Measurements from ENCODE around the gene METAP1D.
"Not testable (repeated sequence)": the region's sequence is repeated elsewhere in the genome, so short reads cannot be mapped to it uniquely, and the experiment has no call there.

Gene METAP1D

DNA sequence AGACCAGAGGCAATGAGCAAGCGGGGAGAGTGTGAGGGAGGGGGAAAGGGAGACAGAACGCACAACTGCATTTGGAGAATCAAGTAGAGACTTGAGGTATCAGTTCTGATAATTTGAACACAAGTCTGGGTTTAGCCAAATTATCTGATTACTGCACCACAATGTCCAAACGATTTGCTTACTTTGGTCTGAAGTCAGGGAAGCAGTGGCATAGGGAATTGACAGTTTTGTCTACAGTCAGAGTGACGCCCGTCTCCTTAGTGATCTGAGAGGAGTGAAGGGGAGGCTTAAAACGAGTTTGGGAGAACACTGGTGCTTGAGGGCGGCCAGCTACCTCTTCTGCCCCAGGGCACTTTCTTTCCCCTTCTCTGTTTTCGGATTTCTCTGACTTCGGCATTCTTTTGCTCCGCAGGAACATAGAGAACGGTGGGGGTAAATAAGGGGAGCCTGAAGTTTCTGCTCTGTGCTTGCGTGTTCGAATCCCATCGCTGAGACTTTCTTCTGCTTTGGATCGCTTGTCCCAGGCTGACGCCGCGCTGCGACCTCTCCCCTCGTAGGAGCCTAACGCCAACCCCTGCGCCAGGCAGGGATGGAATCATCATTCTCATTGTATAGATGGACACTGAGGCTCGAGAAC lies 105.8 kb downstream of the METAP1D start:
- no peak for DNase-seq

DNA sequence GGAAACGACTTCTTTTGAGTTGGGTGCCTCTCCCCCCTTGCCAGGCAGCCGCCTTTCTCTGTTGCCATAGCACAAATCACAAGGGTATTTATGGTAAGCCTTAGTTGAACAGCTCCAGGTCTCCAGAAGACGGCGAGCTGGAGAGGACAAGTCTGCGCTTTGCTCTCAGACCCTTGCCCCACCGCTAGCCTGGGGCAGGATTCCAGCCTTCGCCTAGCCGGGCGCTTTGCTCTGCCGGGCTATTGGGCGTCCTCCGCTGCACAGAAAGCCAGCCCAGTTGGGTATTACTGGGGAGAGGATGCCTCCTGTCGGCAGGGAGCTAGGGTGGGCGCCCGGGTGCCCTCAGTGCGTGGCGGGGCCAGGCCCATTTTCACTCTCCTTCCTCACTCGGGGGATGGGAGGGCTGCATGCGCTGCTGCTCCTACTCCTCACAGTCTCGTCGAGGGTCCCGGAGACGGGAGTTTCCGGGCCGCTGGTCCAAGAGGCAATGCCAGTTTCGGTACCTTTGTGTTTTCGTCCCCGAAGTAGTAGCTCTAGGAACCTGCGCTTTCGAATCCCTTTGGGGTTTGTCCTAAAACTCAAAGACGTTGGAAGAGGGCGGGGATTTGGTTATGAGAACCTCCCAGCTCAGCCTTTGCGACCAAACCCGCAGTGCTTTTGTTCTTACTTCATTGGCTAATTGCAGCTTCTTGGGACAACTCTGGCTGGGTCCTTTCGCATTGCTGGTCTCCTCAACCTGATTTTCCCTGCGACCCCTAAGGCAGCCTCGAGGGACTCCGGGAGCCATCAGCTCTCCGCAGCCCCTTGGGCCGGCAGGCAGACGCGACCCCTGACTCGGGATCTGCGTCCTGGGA lies 106.6 kb downstream of the METAP1D start:
- peak; percentile 9 for DNase-seq

DNA sequence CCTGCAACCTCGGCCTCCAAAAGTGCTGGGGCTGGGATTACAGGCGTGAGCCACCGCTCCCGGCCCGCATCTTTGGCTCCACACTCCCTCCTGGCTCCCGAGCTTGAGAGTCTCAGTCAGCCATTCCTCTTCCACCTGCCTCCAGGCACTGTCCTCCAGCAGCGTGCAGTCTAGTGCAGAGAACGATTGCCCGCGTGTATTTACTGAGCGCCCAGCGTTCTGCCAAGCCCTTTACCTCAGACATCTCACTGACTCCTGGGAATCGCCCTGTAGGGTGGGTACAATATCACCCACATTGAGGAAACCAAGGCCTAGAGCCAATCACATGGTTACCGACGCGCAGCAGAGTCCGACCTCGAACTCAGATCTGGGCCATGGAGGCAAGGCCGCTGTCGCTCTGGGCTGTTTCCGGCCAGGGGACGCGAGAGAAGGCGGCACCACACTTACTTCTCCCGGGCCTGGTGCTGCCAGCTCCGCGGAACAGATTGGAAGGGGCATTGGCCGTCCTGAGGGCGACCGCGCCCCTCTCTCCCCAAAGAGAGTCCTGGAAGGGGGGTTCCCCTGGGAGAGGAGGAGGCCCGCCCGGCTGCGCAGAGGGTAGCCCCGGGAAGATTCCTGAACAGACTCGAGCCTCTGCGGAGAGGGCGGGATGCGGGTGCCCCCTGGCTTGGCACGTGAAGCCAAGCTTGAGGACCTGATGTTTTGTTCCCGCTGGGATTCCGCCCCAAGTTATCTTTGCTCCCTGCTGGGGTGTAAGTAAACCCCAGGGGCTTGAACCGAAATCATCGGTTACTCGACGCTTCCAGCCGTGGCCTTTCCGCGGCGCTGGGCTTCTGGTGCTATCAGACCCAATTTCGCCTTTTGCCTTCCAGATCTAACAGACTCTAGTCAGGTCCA lies 108.2 kb downstream of the METAP1D start:
- no peak for DNase-seq

DNA sequence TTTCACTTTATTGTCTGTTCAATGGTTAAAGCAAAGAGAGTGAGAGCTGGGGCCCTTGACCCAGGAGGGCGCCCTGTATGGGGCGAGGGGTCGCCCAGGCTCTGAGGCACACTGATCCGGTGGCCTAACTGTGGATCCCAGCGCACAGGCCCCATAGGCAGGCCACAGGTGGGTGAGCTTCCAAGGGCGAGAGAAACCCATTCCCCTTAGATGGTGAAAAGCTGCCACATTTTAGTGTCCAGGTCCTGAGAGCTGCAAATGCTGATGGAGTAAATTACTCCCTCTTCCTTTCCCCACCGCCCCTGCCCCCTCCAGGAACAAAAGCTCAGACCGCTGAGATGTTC lies 108.8 kb downstream of the METAP1D start:
- DNase-seq: no peak

DNA sequence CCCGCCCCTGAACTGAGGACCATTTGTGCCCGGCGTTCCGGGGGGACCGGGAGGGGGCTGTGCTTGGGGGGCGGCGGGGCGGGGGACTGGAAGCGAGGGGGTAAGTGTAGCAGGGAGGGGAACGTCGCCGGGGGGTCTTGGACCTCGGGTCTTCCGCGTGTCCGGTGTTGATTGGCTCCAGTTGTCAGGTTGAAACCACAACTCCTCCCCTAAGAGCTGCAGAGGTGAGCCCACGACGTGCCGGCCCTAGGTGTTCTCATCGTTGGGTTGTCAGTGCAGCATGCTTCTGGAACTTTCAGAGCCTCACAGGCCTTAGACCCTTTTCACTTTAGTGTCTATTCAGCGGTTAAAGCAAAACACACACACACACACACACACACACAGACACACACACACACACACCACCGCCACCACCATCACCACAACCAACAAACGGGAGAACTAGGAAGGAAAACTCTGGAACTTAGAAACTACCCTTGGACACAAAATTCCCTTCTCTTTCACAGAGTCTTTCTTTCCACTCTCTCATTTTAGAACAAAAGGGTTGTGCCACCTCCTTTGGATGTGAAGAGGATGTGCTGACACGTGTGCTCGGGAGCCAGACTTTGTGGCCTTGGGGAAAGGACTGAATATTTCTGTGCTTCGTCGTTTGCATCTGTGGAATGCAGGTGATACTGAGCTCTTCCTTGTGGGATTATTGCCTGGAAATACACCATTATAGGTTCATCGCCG lies 109.7 kb downstream of the METAP1D start:
- no peak for DNase-seq

DNA sequence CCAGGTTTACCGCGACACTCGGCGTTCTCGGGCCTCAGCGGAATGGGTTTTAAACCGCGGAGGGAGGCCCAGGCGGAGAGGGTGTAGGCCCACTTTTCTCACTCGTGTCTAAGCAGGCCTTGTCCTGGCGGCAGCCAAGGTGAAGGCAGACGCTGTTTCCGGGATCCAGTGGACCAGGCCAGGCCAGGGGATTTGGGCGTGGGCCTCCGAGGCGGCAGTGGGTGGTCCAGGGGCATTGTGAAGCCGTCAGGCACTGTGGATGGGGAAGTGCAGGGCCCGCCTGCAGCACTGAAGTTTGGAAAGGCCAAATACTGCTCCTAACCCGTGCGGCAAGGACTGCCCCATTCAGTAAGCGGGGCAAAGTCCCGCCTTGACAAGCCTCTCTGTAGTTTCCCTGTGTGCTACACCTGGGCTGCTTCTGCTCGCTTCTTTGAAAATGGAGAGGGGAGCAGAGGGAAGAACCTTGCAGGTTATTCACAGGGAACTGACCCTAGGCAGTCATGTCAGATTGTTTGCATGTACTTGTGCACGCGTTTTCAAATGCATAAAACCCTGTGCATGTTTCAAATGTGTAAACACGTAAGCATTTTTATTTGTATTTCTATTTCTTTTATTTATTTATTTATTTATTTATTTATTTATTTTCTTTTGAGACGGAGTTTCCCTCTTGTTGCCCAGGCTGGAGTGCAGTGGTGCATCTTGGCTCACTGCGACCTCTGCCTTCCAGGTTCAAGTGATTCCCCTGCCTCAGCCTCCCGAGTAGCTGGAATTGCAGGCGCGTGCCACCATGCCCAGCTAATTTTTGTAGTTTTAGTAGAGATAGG lies 110.4 kb downstream of the METAP1D start:
- no peak for DNase-seq

DNA sequence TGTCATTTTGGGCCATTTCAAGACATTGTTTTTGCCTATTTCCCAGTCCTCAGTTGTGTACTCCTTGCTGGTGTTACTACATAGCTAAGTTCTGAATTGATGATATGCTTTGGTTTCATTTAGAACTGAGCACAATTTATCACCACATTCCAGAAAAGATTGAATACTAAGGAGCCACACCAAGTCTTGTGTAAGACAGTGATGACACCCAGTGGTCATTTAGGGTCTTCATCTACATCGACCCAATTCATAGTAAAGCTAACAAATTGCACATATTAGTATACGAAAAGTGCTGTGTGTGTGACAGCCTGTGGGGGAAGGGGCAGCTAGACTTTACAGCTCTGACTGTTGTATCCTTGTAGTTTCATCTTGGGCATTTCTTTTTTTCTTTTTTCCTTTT lies 113.9 kb downstream of the METAP1D start:
- DNase-seq: peak; percentile 52

DNA sequence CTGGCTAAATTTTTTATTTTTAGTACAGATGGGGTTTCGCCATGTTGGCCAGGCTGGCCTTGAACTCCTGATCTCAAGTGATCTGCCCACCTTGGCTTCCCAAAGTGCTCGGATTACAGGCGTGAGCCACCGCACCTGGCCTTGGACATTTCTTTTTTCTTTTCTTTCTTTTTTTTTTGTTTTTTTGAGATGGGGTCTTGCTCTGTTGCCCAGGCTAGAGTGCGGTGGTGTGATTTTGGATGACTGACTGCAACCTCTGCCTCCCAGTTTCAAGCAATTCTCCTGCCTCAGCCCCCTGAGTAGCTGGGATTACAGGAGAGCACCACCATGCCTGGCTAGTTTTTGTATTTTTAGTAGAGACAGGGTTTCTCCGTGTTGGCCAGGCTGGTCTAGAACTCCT lies 114.4 kb downstream of the METAP1D start:
- DNase-seq: not testable (repeated sequence)

DNA sequence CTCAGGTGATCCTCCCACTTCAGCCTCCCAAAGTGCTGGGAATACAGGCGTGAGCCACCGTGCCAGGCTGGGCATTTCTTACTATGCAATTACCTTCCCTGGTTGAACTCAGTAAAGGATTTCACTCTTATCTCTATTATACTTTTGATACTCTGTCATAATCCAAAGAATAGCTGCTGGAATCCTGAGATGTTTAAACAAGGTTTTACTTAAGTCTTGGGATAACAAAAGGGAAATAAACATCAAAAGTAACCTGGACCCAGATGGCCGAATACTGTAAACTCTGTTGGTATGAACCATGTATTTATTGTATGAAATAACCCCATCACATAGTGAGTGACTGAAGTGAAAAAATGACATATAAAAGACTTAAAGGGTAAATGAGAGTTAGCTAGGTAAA lies 114.8 kb downstream of the METAP1D start:
- DNase-seq: no peak

DNA sequence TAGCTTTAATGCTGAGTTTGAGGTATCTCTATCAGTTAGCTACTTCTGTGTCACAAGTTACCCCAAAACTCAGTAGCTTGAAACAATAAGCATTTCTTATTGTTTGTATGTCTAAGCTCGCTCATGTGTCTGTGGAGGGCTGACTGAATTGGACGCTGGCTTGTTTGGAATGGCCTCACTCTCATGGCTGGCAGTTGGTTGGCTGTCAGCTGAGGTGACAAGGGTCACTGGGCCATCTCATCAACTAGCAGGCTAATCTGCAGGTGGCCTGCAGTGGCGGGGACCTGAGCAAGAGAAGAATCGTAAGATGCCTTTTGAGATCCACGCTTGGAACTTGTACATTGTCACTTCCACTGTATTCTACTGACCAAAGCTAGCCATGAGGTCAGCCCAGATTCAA lies 116.4 kb downstream of the METAP1D start:
- DNase-seq: no peak

DNA sequence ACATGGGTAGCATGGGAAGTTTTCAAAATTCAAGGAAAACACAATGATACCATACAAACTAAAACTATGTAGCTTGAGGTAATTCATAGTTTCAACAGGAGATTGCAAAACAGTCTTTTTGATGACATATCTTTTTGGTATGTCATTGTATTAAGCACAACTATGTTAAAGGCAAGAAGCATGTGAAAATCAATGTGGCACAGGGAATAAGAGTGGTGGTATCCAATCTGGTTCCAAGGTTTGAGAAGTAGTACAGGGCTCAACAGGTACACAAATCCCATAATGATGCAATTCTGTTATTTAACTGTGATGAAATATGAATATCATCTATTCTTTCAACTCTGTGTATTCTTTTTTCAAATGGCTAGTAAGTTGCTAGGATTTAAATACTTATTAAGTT lies 119.3 kb downstream of the METAP1D start:
- DNase-seq: no peak

DNA sequence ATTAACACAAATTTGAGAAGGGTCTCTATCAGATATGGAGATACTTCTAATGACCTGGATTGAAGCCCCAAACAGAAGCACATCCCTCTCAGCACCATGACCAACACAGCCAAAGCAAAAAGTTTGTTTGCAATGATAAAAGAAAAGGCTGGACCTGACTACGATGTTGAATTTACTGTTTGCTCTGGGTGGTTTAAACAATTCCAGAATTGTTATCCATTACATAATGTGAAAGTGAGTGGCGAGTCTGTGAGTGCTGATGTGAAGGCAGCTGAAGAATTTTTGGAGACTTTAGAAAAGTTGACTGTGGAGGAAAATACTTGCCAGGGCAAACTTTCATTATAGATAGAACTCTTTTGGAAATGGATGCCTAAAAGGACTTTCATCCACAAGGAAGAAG lies 120.4 kb downstream of the METAP1D start:
- DNase-seq: no peak

DNA sequence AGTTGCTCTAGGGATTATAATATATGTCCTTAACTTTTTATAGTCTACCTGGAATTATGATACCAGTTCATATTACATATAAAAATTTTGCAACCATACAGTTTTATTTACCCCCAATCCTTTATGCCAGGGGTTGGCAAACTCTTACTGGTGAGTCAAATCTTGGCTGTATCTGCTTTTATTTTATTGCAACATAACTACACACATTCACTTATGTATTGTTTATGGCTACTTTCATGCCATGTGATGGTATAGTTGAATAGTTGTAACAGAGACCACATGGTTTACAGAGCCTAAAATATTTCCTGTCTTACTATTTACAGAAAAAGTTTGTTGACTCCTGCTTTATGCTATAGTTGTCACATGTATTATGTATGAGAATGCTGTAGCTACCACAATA lies 128.7 kb downstream of the METAP1D start:
- DNase-seq: no peak

DNA sequence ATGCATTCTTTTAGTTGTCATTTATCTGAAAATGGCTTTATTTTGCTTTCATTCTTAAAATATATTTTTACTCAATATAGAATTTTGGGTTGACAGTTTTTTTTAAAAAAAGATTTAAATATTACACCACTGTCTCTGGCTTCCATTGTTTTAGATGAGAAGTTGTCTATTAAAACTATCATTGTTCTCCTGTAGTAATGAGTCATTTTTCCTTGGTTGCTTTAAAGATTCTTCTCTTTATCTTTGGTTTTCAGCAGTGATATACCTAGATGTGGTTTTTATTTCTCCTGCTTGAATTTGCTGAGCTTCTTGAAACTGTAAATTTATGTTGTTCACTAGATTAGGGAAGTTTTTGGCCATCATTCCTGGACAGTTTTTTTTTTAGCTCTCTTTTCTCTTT lies 129.7 kb downstream of the METAP1D start:
- DNase-seq: no peak

Measured in NCI-H1694 treated with DMSO at 0.1 percent for 48 hours (cell line).